ENCODE measurements around the gene CCDC192. TPM values are rescaled to one million over a fixed set of nuclear protein-coding genes. Genes with fewer than 3 reads are reported as not detected.

CCDC192 gene
- total RNA-seq, 1 donor from 2014 or later: not detected

- DNase-seq (ENCODE audit: low read depth) (no peak), FAIRE-seq (no peak)
- Histone ChIP-seq H3K9me3 (ENCODE audit: insufficient read depth, low read depth, low read length) (no peaks in the 10 kb centered on the region), H3K79me2 (ENCODE audit: insufficient read depth, low read length) (no peaks in the 10 kb centered on the region), H3K27me3 (ENCODE audit: insufficient read depth, low read length) (no peaks in the 10 kb centered on the region), H3K4me3 (ENCODE audit: insufficient read depth, low read depth, low read length) (no peak overlapping the region), H3K36me3 (ENCODE audit: insufficient read depth, low read length) (no peaks in the 10 kb centered on the region), H4K20me1 (ENCODE audit: insufficient read depth, low read length) (no peaks in the 10 kb centered on the region), H2AFZ (ENCODE audit: low read depth, low read length) (no peak overlapping the region), H3K4me1 (ENCODE audit: insufficient read depth, low read length) (peaks cover 11% of the 10 kb centered on the region), H3K4me2 (ENCODE audit: low read length) (no peak overlapping the region), H3K9ac (ENCODE audit: low read length) (no peak overlapping the region), H3K27ac (ENCODE audit: low read depth, low read length) (no peak overlapping the region)
- no peak for TF ChIP-seq EZH2 (IDR thresholded peaks at IDR 0.05; ENCODE audit: insufficient read depth, low read length)
- TF ChIP-seq, protein P1, sequence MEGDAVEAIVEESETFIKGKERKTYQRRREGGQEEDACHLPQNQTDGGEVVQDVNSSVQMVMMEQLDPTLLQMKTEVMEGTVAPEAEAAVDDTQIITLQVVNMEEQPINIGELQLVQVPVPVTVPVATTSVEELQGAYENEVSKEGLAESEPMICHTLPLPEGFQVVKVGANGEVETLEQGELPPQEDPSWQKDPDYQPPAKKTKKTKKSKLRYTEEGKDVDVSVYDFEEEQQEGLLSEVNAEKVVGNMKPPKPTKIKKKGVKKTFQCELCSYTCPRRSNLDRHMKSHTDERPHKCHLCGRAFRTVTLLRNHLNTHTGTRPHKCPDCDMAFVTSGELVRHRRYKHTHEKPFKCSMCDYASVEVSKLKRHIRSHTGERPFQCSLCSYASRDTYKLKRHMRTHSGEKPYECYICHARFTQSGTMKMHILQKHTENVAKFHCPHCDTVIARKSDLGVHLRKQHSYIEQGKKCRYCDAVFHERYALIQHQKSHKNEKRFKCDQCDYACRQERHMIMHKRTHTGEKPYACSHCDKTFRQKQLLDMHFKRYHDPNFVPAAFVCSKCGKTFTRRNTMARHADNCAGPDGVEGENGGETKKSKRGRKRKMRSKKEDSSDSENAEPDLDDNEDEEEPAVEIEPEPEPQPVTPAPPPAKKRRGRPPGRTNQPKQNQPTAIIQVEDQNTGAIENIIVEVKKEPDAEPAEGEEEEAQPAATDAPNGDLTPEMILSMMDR (IDR thresholded peaks at IDR 0.05; ENCODE audit: insufficient read depth, low read depth, low read length): no peak
- no peaks in the 10 kb centered on the region for H3K27me3 Mint-ChIP-seq (ENCODE audit: low read depth, unreplicated experiment)
- H3K27ac Mint-ChIP-seq (ENCODE audit: unreplicated experiment): no peak overlapping the region
- no peak overlapping the region for H3K4me3 Mint-ChIP-seq (ENCODE audit: unreplicated experiment)
- peaks cover 4% of the 10 kb centered on the region for H3K9me3 Mint-ChIP-seq (ENCODE audit: unreplicated experiment)
- H3K36me3 Mint-ChIP-seq (ENCODE audit: low read depth, unreplicated experiment): no peaks in the 10 kb centered on the region
- peaks cover 21% of the 10 kb centered on the region for H3K4me1 Mint-ChIP-seq (ENCODE audit: low read depth, unreplicated experiment)
These were observed 228.2 kb downstream of the CCDC192 start for GRCh38 chr5:127931396-127931795.

DNA sequence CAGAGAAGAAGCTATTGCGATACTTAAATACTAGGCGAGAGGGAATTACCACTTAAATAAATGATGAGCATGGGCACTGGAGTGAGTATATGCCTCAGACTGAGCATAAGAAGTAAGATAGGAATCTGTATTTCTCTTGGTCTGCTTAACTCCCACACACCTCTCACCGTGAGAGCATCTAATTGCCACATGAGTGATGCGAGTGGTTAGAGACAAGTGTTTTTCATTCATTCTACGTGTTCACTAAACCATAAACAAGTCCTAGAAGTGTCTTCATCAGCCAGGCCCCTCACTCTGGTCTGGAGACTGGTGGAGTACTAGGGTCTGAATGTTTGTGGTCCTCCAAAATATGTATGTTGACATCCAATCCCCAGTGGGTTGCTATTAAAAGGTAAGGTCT, 230.2 kb downstream of the CCDC192 start:
- no peak overlapping the region for H2AFZ ChIP-seq (ENCODE audit: low read depth, low read length)
- no peaks in the 10 kb centered on the region for H3K27me3 Mint-ChIP-seq (ENCODE audit: low read depth, unreplicated experiment)
- H3K27ac Mint-ChIP-seq (ENCODE audit: unreplicated experiment): no peak overlapping the region
- TF ChIP-seq EZH2 (IDR thresholded peaks at IDR 0.05; ENCODE audit: insufficient read depth, low read length): no peak
- TF ChIP-seq, protein P1 (IDR thresholded peaks at IDR 0.05; ENCODE audit: insufficient read depth, low read depth, low read length): no peak
- no peak overlapping the region for H3K4me2 ChIP-seq (ENCODE audit: low read length)
- H4K20me1 ChIP-seq (ENCODE audit: insufficient read depth, low read length): no peaks in the 10 kb centered on the region
- H3K27me3 ChIP-seq (ENCODE audit: insufficient read depth, low read length): no peaks in the 10 kb centered on the region
- H3K9ac ChIP-seq (ENCODE audit: low read length): no peak overlapping the region
- peaks cover 11% of the 10 kb centered on the region for H3K4me1 ChIP-seq (ENCODE audit: insufficient read depth, low read length)
- H3K9me3 Mint-ChIP-seq (ENCODE audit: unreplicated experiment): peaks cover 1% of the 10 kb centered on the region
- H3K9me3 ChIP-seq (ENCODE audit: insufficient read depth, low read depth, low read length): no peaks in the 10 kb centered on the region
- FAIRE-seq (no peak), DNase-seq (ENCODE audit: low read depth) (no peak)
- H3K79me2 ChIP-seq (ENCODE audit: insufficient read depth, low read length): no peaks in the 10 kb centered on the region
- no peak overlapping the region for H3K4me3 ChIP-seq (ENCODE audit: insufficient read depth, low read depth, low read length)
- no peaks in the 10 kb centered on the region for H3K36me3 ChIP-seq (ENCODE audit: insufficient read depth, low read length)
- no peaks in the 10 kb centered on the region for H3K36me3 Mint-ChIP-seq (ENCODE audit: low read depth, unreplicated experiment)
- H3K27ac ChIP-seq (ENCODE audit: low read depth, low read length): no peak overlapping the region
- H3K4me3 Mint-ChIP-seq (ENCODE audit: unreplicated experiment): no peak overlapping the region
- peaks cover 21% of the 10 kb centered on the region for H3K4me1 Mint-ChIP-seq (ENCODE audit: low read depth, unreplicated experiment)

- no peak overlapping the region for H2AFZ ChIP-seq (ENCODE audit: low read depth, low read length)
- Mint-ChIP-seq H3K4me3 (ENCODE audit: unreplicated experiment) (no peak overlapping the region), H3K9me3 (ENCODE audit: unreplicated experiment) (no peaks in the 10 kb centered on the region), H3K36me3 (ENCODE audit: low read depth, unreplicated experiment) (no peaks in the 10 kb centered on the region), H3K27me3 (ENCODE audit: low read depth, unreplicated experiment) (no peaks in the 10 kb centered on the region), H3K27ac (ENCODE audit: unreplicated experiment) (no peak overlapping the region), H3K4me1 (ENCODE audit: low read depth, unreplicated experiment) (peaks cover 19% of the 10 kb centered on the region)
- no peaks in the 10 kb centered on the region for H3K27me3 ChIP-seq (ENCODE audit: insufficient read depth, low read length)
- H3K4me2 ChIP-seq (ENCODE audit: low read length): no peak overlapping the region
- peaks cover 10% of the 10 kb centered on the region for H3K4me1 ChIP-seq (ENCODE audit: insufficient read depth, low read length)
- H3K79me2 ChIP-seq (ENCODE audit: insufficient read depth, low read length): no peaks in the 10 kb centered on the region
- peak; percentile 77 for DNase-seq (ENCODE audit: low read depth)
- no peak overlapping the region for H3K4me3 ChIP-seq (ENCODE audit: insufficient read depth, low read depth, low read length)
- no peak overlapping the region for H3K9ac ChIP-seq (ENCODE audit: low read length)
- no peaks in the 10 kb centered on the region for H3K36me3 ChIP-seq (ENCODE audit: insufficient read depth, low read length)
- H4K20me1 ChIP-seq (ENCODE audit: insufficient read depth, low read length): no peaks in the 10 kb centered on the region
- H3K27ac ChIP-seq (ENCODE audit: low read depth, low read length): no peak overlapping the region
- H3K9me3 ChIP-seq (ENCODE audit: insufficient read depth, low read depth, low read length): no peaks in the 10 kb centered on the region
- TF ChIP-seq, protein P1 (IDR thresholded peaks at IDR 0.05; ENCODE audit: insufficient read depth, low read depth, low read length): no peak
- no peak for TF ChIP-seq EZH2 (IDR thresholded peaks at IDR 0.05; ENCODE audit: insufficient read depth, low read length)
- FAIRE-seq: no peak
These were observed 231.6 kb downstream of the CCDC192 start for GRCh38 chr5:127934791-127935256.

All from astrocyte (in vitro differentiated cells and primary cell).